Skeletal muscle satellite cell (primary cell): ENCODE results near the gene SYNJ2.
A peak's percentile ranks its signal among the peaks of the same experiment; 100 is the strongest.

Source experiments
- H3K27me3 ChIP-seq: 2 replicates; pipeline ENCODE4 v1.7.0; 2013; ENCODE audit warnings: low read length; ENCODE audit not compliant: control insufficient read depth, insufficient read depth
- H3K36me3 ChIP-seq: 2 replicates; pipeline ENCODE4 v1.7.0; 2013; ENCODE audit warnings: mild to moderate bottlenecking, control low read depth, low read length; ENCODE audit not compliant: insufficient read depth
- H3K4me1 ChIP-seq: 2 replicates; pipeline ENCODE4 v1.7.0; 2013; ENCODE audit warnings: low read length; ENCODE audit not compliant: control insufficient read depth, insufficient read depth
- H3K4me2 ChIP-seq: 2 replicates; pipeline ENCODE4 v1.7.0; 2013; ENCODE audit warnings: mild to moderate bottlenecking, low read length
- H3K4me3 ChIP-seq: 2 replicates; pipeline ENCODE4 v1.7.0; 2013; ENCODE audit warnings: low read length
- H3K9ac ChIP-seq: 2 replicates; pipeline ENCODE4 v1.7.0; 2013; ENCODE audit warnings: mild to moderate bottlenecking, low read depth, low read length, moderate library complexity
- H3K9me3 ChIP-seq: replicated peaks from 2 replicates; pipeline ENCODE4 v1.7.0; 2013; ENCODE audit warnings: mild to moderate bottlenecking, control low read depth, low read length

Gene SYNJ2

DNA sequence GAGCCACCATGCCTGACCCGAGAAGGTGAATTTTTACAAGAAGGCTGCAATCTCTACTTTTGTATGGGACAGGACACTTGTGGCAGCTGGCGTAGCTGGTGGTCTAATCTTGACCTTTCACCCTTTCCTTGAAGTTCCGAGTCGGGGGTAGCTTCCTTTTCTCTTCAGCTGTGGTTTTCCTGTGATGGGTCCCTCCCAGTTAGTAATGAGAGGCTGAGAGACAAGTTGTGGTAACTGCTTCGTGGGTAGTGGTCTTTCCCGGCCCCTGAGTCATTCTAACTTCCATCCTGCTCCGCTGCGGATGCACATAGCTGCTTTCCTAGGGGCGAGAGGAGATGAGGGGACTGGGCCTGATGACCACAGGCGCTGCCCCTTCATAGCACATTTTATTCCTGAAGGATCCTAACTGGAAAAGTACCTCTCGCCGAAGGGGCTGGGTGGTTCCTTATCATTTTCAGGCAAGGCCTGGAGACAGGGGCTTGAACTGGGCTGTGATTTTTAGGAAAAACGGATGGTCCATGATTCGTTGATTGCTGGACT, 3.1 kb downstream of the SYNJ2 start:
- peaks cover 45% of the 10 kb centered on the region for H3K4me1 ChIP-seq
- H3K4me3 ChIP-seq: no peak overlapping the region

DNA sequence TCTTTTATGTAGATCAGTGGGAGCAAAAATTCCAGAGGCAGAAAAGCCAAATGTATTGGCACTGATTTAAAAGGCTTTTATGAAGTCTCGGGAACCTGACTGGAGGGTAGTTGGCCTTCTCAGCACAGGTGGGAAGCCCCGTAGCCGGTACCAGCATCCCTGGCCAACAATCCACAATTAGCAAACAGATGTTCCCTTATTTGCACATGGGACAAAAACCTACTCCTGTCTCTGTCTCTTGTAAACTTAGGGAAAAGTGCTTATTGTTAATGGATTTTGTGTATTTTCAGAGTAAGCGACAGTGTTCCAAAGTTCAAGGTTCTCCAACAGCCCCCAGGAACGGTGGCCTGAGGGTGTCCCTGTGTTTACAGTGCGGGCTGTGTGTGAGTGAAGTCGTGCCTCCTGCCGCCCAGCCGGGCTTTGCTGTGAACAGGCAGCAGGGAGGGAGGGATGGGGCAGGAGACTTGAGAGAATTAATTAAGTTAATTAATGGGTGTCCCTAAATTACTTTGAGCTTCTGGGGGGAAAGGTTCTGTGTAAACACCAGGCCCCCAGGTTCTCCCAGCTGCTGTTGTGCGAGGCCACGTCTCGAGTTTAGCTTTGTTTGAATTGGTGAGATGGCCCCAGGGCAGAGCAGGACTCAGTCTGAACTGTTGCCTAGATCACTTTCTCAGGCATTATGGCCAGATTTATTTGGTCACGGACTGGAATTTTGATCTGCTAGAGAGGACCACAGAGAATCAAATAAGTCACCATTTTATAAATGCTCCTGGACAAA, 3.9 kb downstream of the SYNJ2 start:
- H3K4me3 ChIP-seq: no peak overlapping the region
- no peaks in the 10 kb centered on the region for H3K9me3 ChIP-seq
- H3K4me1 ChIP-seq: peaks cover 53% of the 10 kb centered on the region
- H3K36me3 ChIP-seq: no peaks in the 10 kb centered on the region
- H3K4me2 ChIP-seq: peak overlapping the region; percentile 82
- H3K27me3 ChIP-seq: no peaks in the 10 kb centered on the region
- no peak overlapping the region for H3K9ac ChIP-seq

More for the DNA sequence above, 3.1 kb downstream of the SYNJ2 start:
- no peaks in the 10 kb centered on the region for H3K36me3 ChIP-seq
- H3K9me3 ChIP-seq: no peaks in the 10 kb centered on the region
- no peaks in the 10 kb centered on the region for H3K27me3 ChIP-seq
- H3K9ac ChIP-seq: no peak overlapping the region
- H3K4me2 ChIP-seq: peak overlapping the region; percentile 82

DNA sequence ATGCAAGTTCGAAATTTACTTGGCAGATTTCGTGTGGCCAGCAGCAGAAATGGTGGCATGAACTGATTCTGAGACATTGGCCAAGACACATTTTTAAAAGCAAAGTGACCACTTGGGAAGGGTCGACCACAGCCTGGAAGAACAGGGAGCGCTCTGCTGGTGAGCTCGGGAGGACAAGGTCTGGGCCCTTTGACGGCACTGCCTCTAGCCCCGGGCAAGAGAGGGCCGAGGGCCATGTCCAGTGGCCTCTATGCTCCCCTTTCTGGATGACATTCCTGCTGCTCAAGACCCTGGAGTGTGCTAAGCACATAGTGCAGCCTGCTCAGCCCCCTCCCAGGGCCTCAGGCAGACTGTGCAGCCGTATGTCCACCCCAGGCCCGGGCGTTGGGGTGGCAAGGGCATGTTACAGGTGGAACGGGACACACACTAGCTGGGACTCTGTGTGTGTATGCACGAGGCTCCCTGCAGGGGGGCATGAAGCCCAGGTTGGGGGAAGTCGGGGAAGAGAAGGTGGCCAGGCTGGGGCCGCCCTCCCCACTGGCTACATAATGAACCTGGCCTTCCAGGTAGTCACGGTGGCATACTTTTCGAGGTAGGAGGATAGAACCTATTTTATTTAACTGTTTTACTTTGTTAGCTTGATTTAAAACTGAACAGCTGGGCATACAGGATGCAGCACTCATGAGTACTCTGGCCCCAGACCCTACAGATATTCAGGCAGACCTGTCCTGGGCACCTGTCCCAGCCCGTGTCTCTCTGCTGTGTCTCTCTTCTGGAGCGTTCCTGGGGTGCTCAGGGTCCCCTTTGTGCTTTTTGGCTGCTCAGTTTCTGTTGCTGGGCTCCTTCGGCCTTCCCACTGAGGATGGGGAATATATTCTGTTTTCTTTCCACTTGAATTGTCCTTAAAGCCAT, 6.4 kb downstream of the SYNJ2 start:
- H3K36me3 ChIP-seq: no peaks in the 10 kb centered on the region
- H3K4me1 ChIP-seq: peaks cover 42% of the 10 kb centered on the region
- no peak overlapping the region for H3K4me3 ChIP-seq
- no peaks in the 10 kb centered on the region for H3K9me3 ChIP-seq
- no peak overlapping the region for H3K4me2 ChIP-seq
- no peak overlapping the region for H3K9ac ChIP-seq
- no peaks in the 10 kb centered on the region for H3K27me3 ChIP-seq

DNA sequence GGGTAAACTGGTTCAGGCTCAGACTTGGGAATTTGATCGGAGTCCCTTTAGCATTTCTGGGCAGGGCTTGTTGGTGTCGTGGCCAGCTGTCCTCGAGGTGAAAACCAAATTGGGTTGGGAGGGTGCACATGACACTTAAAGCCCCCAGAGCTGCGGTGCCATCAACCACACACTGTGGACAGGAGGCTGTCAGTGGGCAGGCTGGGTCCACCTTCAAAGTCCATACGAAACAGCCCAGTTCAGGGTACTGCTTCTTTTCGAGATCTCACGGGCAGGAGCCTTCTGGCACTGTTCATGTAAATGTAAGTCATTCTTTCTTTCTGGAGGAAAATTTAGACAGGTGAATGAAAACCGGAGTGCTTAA, 7.0 kb downstream of the SYNJ2 start:
- H3K27me3 ChIP-seq: no peaks in the 10 kb centered on the region
- H3K4me3 ChIP-seq: no peak overlapping the region
- H3K4me1 ChIP-seq: peaks cover 47% of the 10 kb centered on the region
- H3K9ac ChIP-seq: no peak overlapping the region
- H3K4me2 ChIP-seq: no peak overlapping the region
- no peaks in the 10 kb centered on the region for H3K36me3 ChIP-seq
- no peaks in the 10 kb centered on the region for H3K9me3 ChIP-seq

DNA sequence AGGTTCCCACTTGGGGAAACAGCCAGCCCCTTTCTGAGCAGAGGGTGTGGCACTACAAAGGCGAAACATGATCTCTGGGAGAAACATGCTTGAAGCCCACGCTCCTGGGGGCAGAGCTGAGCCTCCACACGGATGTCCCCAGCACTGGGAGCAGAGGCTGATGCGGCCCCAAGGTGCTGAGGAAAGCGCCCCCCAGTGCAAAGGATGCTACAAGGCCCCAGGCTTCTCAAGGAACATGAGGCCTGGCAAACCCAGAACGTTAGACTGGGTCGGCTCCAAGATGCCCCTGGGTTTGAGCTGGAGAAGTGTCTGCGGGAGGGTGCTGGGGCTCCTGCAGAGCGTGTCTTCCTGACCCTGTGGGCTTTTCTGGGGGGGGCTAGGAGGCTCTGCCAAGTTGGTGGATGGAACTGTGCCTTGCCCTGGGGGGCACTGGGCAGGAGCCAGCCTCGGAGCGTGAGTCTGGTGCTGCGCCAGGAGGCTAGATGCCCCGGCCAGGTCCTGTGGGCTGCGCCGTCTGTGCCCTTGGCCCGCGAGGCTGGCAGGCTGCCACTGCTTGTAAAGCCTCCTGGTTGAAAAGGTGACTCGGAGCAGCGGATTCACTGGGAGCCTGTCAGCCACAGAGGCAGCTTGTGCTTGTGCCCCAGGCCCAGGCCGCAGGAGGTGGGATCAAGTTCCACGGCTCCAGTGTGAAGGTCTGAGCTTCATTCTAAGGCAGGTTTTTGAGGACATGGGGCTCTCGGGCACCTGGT, 8.1 kb downstream of the SYNJ2 start:
- H3K4me1 ChIP-seq: peaks cover 47% of the 10 kb centered on the region
- no peaks in the 10 kb centered on the region for H3K9me3 ChIP-seq
- peak overlapping the region; percentile 25 for H3K4me3 ChIP-seq
- no peaks in the 10 kb centered on the region for H3K27me3 ChIP-seq
- peak overlapping the region; percentile 68 for H3K4me2 ChIP-seq
- peak overlapping the region; percentile 26 for H3K9ac ChIP-seq
- no peaks in the 10 kb centered on the region for H3K36me3 ChIP-seq

DNA sequence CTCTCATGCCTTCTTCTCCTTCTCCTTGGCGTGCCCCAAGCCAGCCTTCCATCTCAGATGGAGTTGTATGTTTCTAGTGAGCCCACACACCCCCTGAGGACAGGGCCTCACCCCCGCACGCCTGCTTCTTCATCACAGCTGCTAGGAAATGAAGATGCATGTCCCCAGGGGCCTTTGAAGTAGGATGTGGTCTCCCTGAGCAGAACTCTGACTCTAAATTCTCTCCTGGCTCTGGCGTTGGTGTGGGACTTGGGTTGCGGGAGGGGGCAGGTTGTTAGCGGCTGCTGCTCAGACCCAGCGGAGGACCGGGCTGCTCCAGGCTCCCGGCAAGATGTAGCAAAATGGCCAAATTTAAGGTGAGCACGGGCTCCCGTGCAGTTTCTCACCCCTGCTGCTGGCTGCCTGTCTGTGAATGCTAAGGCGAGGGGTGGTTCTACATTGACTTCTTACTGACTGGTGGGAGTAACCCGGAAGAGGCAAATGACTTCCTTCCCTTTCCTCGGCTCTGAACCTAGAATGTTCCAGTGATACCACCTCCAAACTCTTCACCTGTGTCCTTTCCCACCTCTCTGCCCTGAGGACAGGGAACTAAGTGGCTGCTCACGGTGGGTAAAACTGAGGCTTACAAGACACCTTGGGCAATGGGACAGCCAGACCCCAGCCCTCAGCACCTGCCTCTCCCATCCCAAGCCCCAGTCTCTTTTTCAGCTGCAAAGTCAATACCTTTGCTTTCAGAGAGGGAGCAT, 8.8 kb downstream of the SYNJ2 start:
- Histone ChIP-seq H3K9me3 (no peaks in the 10 kb centered on the region), H3K9ac (no peak overlapping the region), H3K4me1 (peaks cover 43% of the 10 kb centered on the region), H3K4me2 (peak overlapping the region; percentile 68), H3K4me3 (peak overlapping the region; percentile 25), H3K36me3 (no peaks in the 10 kb centered on the region), H3K27me3 (no peaks in the 10 kb centered on the region)

DNA sequence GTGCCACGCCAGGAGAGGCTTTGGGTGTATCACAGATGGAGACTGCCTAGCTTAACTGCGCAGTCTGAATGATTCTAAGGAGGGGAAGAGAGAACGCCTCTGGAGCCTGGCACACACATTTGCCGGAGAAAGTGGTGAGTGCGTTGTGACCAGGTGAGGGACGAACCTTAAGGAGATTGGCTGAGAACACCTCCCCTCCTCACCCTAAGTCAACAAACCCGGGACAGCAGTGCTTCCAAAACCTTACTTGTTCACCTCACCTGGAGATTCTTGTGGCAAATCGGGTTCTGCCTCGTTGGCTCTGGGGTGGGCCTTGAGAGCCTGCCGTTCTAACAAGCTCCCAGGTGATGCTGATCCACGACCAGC, 9.4 kb downstream of the SYNJ2 start:
- Histone ChIP-seq H3K4me3 (no peak overlapping the region), H3K9ac (no peak overlapping the region), H3K4me2 (no peak overlapping the region), H3K4me1 (peaks cover 41% of the 10 kb centered on the region), H3K9me3 (no peaks in the 10 kb centered on the region), H3K27me3 (no peaks in the 10 kb centered on the region), H3K36me3 (no peaks in the 10 kb centered on the region)

DNA sequence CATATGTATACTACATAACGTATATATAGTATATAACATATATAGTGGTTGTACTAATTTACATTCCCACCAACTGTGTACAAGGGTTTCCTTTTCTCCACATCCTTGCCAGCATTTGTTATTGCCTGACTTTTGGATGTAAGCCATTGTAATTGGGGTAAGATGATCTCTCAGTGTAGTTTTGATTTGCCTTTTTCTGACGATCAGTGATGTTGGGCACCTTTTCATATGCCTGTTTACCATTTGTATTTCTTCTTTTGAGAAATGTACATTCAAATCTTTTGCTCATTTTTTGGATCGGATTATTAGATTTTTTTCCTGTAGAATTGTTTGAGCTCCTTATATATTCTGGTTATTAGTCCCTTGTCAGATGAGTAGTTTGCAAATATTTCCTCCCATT, 11.4 kb downstream of the SYNJ2 start:
- Histone ChIP-seq H3K4me3 (no peak overlapping the region), H3K9me3 (no peaks in the 10 kb centered on the region), H3K36me3 (peaks cover 9% of the 10 kb centered on the region), H3K9ac (no peak overlapping the region), H3K4me1 (peaks cover 41% of the 10 kb centered on the region), H3K27me3 (no peaks in the 10 kb centered on the region), H3K4me2 (peak overlapping the region; percentile 35)

DNA sequence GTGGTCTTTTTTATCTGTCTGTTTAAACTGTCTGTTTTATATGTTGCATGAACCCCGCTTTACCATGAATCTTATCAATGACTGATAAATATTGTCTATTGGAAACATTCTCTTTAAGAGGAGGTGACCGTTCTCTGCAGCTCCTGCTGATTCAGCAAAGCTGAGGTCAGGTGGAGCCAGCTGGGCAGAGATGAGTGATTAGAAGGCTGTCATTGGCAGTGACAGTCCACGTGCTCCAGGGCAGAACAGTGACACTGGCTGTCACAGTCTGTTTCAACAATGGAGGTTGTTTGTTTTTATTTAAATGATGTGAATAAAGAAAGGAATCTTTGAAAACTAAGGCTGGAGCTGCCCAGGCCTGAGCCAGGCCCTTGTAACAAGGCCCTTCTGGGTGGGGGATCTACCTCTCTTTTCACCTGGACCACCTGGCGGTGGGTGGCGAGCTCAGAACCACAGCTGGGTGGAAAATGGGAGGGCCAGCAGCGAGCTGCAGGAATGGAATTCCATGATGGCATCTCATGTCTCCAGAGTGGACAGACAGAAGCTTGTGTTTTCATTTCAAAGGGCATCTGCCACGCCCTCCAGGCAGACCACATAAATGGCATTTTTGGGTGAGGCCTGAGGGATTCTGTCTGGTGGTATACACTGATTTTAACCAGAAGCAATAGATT, 12.6 kb downstream of the SYNJ2 start:
- Histone ChIP-seq H3K27me3 (no peaks in the 10 kb centered on the region), H3K4me1 (peaks cover 37% of the 10 kb centered on the region), H3K4me3 (no peak overlapping the region), H3K4me2 (no peak overlapping the region), H3K9me3 (no peaks in the 10 kb centered on the region), H3K36me3 (peaks cover 9% of the 10 kb centered on the region), H3K9ac (no peak overlapping the region)

DNA sequence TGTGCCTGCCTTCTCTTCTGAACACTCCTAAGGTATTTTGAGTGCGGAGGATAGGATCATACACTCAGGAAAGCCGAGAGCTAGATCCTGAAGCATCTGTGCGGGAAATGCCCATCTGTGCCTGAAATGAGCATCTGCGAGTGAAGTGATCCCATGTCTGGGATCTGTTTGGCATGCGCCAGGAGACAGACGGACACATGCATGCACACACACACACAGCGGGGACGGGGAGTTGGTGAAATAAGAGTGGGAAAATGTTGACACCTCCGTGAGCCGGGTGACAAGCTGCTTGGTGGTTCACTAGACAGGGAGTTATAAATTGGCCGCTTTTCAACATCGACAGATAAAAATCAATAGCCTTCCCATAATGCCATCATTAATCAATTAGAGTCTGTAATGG, 13.8 kb downstream of the SYNJ2 start:
- Histone ChIP-seq H3K4me2 (no peak overlapping the region), H3K9me3 (no peaks in the 10 kb centered on the region), H3K4me1 (peaks cover 25% of the 10 kb centered on the region), H3K9ac (no peak overlapping the region), H3K36me3 (peaks cover 9% of the 10 kb centered on the region), H3K4me3 (no peak overlapping the region), H3K27me3 (no peaks in the 10 kb centered on the region)
